GM12801 (cell line): ENCODE results near the gene VSTM4.

Experiments used
- CTCF ChIP-seq: IDR thresholded peaks from one replicate; pipeline ENCODE4 v1.5.1; 2011; ENCODE audit warnings: control low read depth; ENCODE audit not compliant: insufficient read length; ENCODE audit errors: extremely low read depth

VSTM4 gene

GRCh38 chr10:49152037-49152436 lies 36.7 kb upstream of the VSTM4 start:
- TF ChIP-seq CTCF: no peak

- no peak for TF ChIP-seq CTCF
Measured at GRCh38 chr10:49151481-49151880, 36.2 kb upstream of the VSTM4 start.

GRCh38 chr10:49151025-49151445 lies 35.7 kb upstream of the VSTM4 start:
- no peak for TF ChIP-seq CTCF

GRCh38 chr10:49150426-49150825 lies 35.1 kb upstream of the VSTM4 start:
- no peak for TF ChIP-seq CTCF

- TF ChIP-seq CTCF: no peak
Measured at GRCh38 chr10:49149881-49150280, 34.6 kb upstream of the VSTM4 start.

GRCh38 chr10:49144058-49144720 lies 28.9 kb upstream of the VSTM4 start:
- no peak for TF ChIP-seq CTCF

- no peak for TF ChIP-seq CTCF
Measured at GRCh38 chr10:49143249-49143648, 27.9 kb upstream of the VSTM4 start.
